ENCODE data around the gene TSPAN5. TPM values are rescaled to one million over a fixed set of nuclear protein-coding genes. Genes with fewer than 3 reads are reported as not detected.

Gene TSPAN5
- polyA plus RNA-seq, 1 donor from 2014 or later: 18.8 TPM

DNA sequence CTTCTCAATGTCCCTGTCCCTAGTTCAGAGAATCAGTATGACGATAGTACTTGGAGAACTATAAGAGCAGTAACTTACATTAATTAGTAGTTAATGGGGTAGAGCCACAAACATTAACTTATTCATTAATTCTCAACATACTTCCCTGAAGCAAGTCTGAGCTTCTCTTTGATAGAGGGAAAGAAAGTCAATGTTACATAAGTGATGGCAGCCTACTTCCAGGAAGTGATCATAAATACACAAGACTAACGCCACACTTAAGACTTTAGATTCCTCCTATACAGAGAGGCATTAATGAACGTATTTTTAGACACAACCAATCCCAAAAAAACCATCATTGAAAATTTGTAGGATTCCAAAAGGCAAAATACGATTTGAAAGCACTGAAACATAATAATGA, 33.8 kb downstream of the TSPAN5 start:
- Histone ChIP-seq H3K27ac (ENCODE audit: low read length) (no peak overlapping the region), H3K79me2 (replicated peaks; ENCODE audit: insufficient read depth, low read length) (peaks cover 15% of the 10 kb centered on the region), H3K4me3 (ENCODE audit: low read length) (no peak overlapping the region)

DNA sequence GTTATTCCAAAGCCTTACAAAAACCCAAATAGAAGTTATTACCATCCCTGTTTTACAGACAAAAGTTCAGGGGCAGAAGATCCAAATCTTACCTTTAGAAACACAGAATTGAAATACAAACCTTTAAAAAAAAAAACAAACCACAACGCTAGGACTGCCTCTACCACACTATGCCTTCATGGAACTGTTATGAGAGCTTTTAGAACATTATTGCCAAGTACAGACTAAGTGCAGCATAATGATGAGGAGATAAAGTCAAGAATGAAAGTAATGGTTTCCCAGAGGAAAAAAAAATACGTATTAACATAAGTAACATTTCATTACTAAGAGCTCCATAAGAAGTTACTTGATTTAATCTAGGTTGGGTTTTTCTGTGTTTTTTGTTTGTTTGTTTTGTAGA, 34.3 kb downstream of the TSPAN5 start:
- Histone ChIP-seq H3F3A (ENCODE audit: insufficient read depth, low read length, poor library complexity, severe bottlenecking) (no peaks in the 10 kb centered on the region), H3K4me2 (ENCODE audit: low read length) (no peak overlapping the region), H4K20me1 (ENCODE audit: insufficient read depth) (no peaks in the 10 kb centered on the region), H3K9ac (ENCODE audit: low read length) (no peak overlapping the region), H3K9me3 (ENCODE audit: low read length) (no peaks in the 10 kb centered on the region), H3K36me3 (ENCODE audit: insufficient read depth, low read length) (no peaks in the 10 kb centered on the region), H3K9me2 (ENCODE audit: insufficient read depth, low read length) (no peaks in the 10 kb centered on the region), H2AFZ (ENCODE audit: low read depth, low read length) (no peak overlapping the region), H3K79me2 (replicated peaks; ENCODE audit: insufficient read depth, low read length) (peaks cover 20% of the 10 kb centered on the region), H3K4me3 (ENCODE audit: low read length) (no peak overlapping the region), H3K27me3 (ENCODE audit: insufficient read depth, low read depth, low read length) (no peaks in the 10 kb centered on the region), H3K27ac (ENCODE audit: low read length) (no peak overlapping the region)
- no peak for TF ChIP-seq MXI1 (conservative IDR thresholded peaks at IDR 0.05; ENCODE audit: poor library complexity, severe bottlenecking)
- no peak for TF ChIP-seq SMC3 (conservative IDR thresholded peaks at IDR 0.05; ENCODE audit: poor library complexity)
- no peak for TF ChIP-seq RAD21 (conservative IDR thresholded peaks at IDR 0.05)
- no peak for TF ChIP-seq TAF1 (IDR thresholded peaks at IDR 0.05; ENCODE audit: low read depth)
- TF ChIP-seq REST (IDR thresholded peaks at IDR 0.05; ENCODE audit: borderline replicate concordance): no peak
- TF ChIP-seq EZH2 (IDR thresholded peaks at IDR 0.05; ENCODE audit: borderline replicate concordance, insufficient read depth, low read length, poor library complexity, severe bottlenecking): no peak
- no peak for TF ChIP-seq POLR2AphosphoS5 (IDR thresholded peaks at IDR 0.05)

More for the DNA sequence above, 33.8 kb downstream of the TSPAN5 start:
- TF ChIP-seq CTCF (IDR thresholded peaks at IDR 0.05; ENCODE audit: poor library complexity, severe bottlenecking): no peak
- TF ChIP-seq SMC3 (conservative IDR thresholded peaks at IDR 0.05; ENCODE audit: poor library complexity): no peak
- no peak for TF ChIP-seq EZH2 (IDR thresholded peaks at IDR 0.05; ENCODE audit: borderline replicate concordance, insufficient read depth, low read length, poor library complexity, severe bottlenecking)
- no peak for TF ChIP-seq EP300 (conservative IDR thresholded peaks at IDR 0.05; ENCODE audit: poor library complexity, severe bottlenecking)
- no peak for TF ChIP-seq RAD21 (conservative IDR thresholded peaks at IDR 0.05)
- TF ChIP-seq POLR2AphosphoS5 (IDR thresholded peaks at IDR 0.05): no peak
- TF ChIP-seq TAF1 (IDR thresholded peaks at IDR 0.05; ENCODE audit: low read depth): no peak
- TF ChIP-seq REST (IDR thresholded peaks at IDR 0.05; ENCODE audit: borderline replicate concordance): no peak
- TF ChIP-seq MXI1 (conservative IDR thresholded peaks at IDR 0.05; ENCODE audit: poor library complexity, severe bottlenecking): no peak
- Histone ChIP-seq H3F3A (ENCODE audit: insufficient read depth, low read length, poor library complexity, severe bottlenecking) (no peaks in the 10 kb centered on the region), H4K20me1 (ENCODE audit: insufficient read depth) (no peaks in the 10 kb centered on the region), H3K4me2 (ENCODE audit: low read length) (no peak overlapping the region), H3K27me3 (ENCODE audit: insufficient read depth, low read depth, low read length) (no peaks in the 10 kb centered on the region), H3K9me2 (ENCODE audit: insufficient read depth, low read length) (no peaks in the 10 kb centered on the region), H3K9me3 (ENCODE audit: low read length) (no peaks in the 10 kb centered on the region), H3K36me3 (ENCODE audit: insufficient read depth, low read length) (no peaks in the 10 kb centered on the region), H3K9ac (ENCODE audit: low read length) (no peak overlapping the region), H2AFZ (ENCODE audit: low read depth, low read length) (no peak overlapping the region)

All from neural cell (in vitro differentiated cells).